ENCODE measurements around the gene MTERF4.

- TF ChIP-seq CTCF (IDR thresholded peaks at IDR 0.05; ENCODE audit: low read length) (no peak), EZH2 (optimal IDR thresholded peaks at IDR 0.05; ENCODE audit: low read depth, low read length) (no peak)
Measured at GRCh38 chr2:241111440-241111805, 9.3 kb upstream of the MTERF4 start.

Measured in MM.1S (cell line).